ENCODE measurements around the gene PTPN4. TPM values are rescaled to one million over a fixed set of nuclear protein-coding genes. Genes with fewer than 3 reads are reported as not detected.

The PTPN4 gene
- total and polyA plus RNA-seq, 9 donors = 3.4 to 45.7 (median 35.2) TPM

GRCh38 chr2:119837759-119838158 is 78.0 kb downstream of the PTPN4 start:
- Histone ChIP-seq H3K27me3 (no peaks in the 10 kb centered on the region), H3K27ac (no peak overlapping the region), H3K4me1 (ENCODE audit: insufficient read depth) (peaks cover 2% of the 10 kb centered on the region), H3K4me3 (no peak overlapping the region), H3K36me3 (no peaks in the 10 kb centered on the region), H3K9me3 (no peaks in the 10 kb centered on the region)
- TF ChIP-seq POLR2A (IDR thresholded peaks at IDR 0.05) = no peak
- TF ChIP-seq EP300 (IDR thresholded peaks at IDR 0.05) = no peak
- TF ChIP-seq, protein P1, sequence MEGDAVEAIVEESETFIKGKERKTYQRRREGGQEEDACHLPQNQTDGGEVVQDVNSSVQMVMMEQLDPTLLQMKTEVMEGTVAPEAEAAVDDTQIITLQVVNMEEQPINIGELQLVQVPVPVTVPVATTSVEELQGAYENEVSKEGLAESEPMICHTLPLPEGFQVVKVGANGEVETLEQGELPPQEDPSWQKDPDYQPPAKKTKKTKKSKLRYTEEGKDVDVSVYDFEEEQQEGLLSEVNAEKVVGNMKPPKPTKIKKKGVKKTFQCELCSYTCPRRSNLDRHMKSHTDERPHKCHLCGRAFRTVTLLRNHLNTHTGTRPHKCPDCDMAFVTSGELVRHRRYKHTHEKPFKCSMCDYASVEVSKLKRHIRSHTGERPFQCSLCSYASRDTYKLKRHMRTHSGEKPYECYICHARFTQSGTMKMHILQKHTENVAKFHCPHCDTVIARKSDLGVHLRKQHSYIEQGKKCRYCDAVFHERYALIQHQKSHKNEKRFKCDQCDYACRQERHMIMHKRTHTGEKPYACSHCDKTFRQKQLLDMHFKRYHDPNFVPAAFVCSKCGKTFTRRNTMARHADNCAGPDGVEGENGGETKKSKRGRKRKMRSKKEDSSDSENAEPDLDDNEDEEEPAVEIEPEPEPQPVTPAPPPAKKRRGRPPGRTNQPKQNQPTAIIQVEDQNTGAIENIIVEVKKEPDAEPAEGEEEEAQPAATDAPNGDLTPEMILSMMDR (IDR thresholded peaks at IDR 0.05) = no peak
- 74 to 84% (median 78%) methylated on average over 13 of the region's 13 CpGs for WGBS, 3 donors
- intact Hi-C loops (cut with DNase I) = no loop called here
- no peak for DNase-seq

- 73 to 85% (median 84%) methylated on average over 5 of the region's 5 CpGs for WGBS, 3 donors
- Histone ChIP-seq H3K9me3 (no peaks in the 10 kb centered on the region), H3K4me3 (no peak overlapping the region), H3K27ac (no peak overlapping the region), H3K27me3 (no peaks in the 10 kb centered on the region), H3K4me1 (ENCODE audit: insufficient read depth) (peaks cover 2% of the 10 kb centered on the region), H3K36me3 (no peaks in the 10 kb centered on the region)
- intact Hi-C loops (cut with DNase I) = no loop called here
- TF ChIP-seq EP300 (IDR thresholded peaks at IDR 0.05) (no peak), POLR2A (IDR thresholded peaks at IDR 0.05) (no peak)
- DNase-seq = no peak
Observed at GRCh38 chr2:119838179-119838578, 78.5 kb downstream of the PTPN4 start.

GRCh38 chr2:119841550-119841949 is 81.8 kb downstream of the PTPN4 start:
- Histone ChIP-seq H3K4me1 (ENCODE audit: insufficient read depth) (peaks cover 2% of the 10 kb centered on the region), H3K4me3 (no peak overlapping the region), H3K9me3 (no peaks in the 10 kb centered on the region), H3K27ac (no peak overlapping the region), H3K36me3 (no peaks in the 10 kb centered on the region), H3K27me3 (no peaks in the 10 kb centered on the region)
- TF ChIP-seq, protein P1 (IDR thresholded peaks at IDR 0.05) = no peak
- TF ChIP-seq EP300 (IDR thresholded peaks at IDR 0.05) (no peak), POLR2A (IDR thresholded peaks at IDR 0.05) (no peak)
- no peak for DNase-seq
- intact Hi-C loops (cut with DNase I) = no loop called here
- WGBS, 3 donors = 88 to 96% (median 95%) methylated on average over 1 of the region's 1 CpG

DNA sequence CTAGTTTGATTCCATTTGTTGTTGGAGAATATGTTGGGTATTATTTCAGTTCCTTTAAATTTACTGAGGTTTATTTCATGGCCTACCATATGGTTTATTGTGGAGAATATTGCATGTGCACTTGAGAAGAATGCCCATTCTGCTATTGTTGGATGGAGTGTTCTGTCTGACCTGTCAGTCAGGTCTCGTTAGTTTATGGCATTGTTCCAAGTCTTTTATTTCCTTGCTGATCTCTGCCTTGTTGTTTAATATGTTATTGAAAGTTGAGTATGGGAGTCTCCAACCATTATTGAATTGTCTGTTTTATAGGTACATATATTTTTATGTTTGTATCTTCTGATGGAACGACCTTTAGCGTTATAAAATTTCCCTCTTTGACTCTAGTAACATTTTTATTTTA is 86.3 kb downstream of the PTPN4 start:
- no peak for TF ChIP-seq EP300 (IDR thresholded peaks at IDR 0.05)
- TF ChIP-seq, protein P1 (IDR thresholded peaks at IDR 0.05) = no peak
- TF ChIP-seq POLR2A (IDR thresholded peaks at IDR 0.05) = no peak
- 76 to 97% (median 93%) methylated on average over 3 of the region's 3 CpGs for WGBS, 3 donors
- no peak for DNase-seq
- H3K9me3 ChIP-seq = no peaks in the 10 kb centered on the region
- intact Hi-C loops (cut with DNase I) = no loop called here
- no peak overlapping the region for H3K27ac ChIP-seq
- no peaks in the 10 kb centered on the region for H3K4me1 ChIP-seq (ENCODE audit: insufficient read depth)
- no peak overlapping the region for H3K4me3 ChIP-seq
- no peaks in the 10 kb centered on the region for H3K36me3 ChIP-seq
- H3K27me3 ChIP-seq = no peaks in the 10 kb centered on the region

GRCh38 chr2:119849838-119850565 is 90.3 kb downstream of the PTPN4 start:
- H3K9me3 ChIP-seq = peaks cover 0 to 3% of the 10 kb centered on the region in 2 donors
- 83 to 95% (median 90%) methylated on average over 4 of the region's 4 CpGs for WGBS, 3 donors
- intact Hi-C loops (cut with DNase I) = no loop called here
- H3K36me3 ChIP-seq = no peaks in the 10 kb centered on the region
- DNase-seq = no peak
- H3K4me1 ChIP-seq (ENCODE audit: insufficient read depth) = no peaks in the 10 kb centered on the region
- H3K27ac ChIP-seq = no peak overlapping the region
- no peak overlapping the region for H3K4me3 ChIP-seq
- TF ChIP-seq, protein P1 (IDR thresholded peaks at IDR 0.05) = no peak
- TF ChIP-seq EP300 (IDR thresholded peaks at IDR 0.05) (no peak), POLR2A (IDR thresholded peaks at IDR 0.05) (no peak)
- no peaks in the 10 kb centered on the region for H3K27me3 ChIP-seq

Measured in ovary (tissue), 9 donors.